ENCODE measurements around the gene GRID1.
A peak's percentile ranks its signal among the peaks of the same experiment; 100 is the strongest.

The GRID1 gene

DNA sequence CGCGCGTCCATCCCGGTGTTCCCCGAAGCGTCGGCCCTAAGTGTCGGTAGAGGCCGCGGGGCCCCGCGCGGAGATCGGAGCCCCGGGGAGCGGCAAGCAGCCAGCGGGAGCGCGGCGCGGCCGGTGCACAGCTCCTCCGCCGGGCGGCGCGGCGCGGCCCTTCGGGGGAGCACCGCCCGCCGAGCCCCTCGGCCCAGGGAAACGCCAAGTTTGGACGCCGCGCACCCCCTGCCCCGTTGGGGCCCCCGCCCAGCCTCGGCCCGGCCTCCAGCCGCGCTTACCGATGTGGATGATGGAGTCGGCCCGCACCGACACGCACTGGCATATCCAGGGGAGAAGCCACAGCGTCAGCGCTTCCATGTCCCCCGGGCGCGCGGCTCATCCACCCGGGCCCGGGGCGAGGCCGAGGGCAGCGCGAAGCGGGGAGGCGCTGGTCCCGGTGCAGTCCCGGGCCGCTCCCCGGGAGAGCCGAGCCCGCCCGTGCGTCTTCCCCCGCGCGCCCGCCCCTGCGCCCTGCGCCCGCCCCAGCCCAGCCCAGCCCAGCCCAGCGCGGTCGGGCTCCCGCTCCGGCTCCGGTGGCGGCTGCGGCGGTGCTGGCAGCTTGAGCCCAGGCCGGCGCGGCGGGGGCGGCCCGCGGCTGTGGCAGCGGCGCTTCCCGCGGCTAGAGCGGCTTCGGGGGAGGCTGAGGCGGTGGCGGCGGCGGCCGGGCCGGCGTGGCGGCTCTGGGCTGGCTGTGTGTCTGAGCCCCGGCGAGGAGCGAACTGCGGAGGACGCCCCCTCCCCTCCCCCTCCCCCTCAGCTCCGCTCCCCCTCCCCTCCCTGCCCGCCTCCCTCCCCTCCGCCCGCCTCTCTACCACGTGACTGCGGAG is at the start of gene GRID1:
TSS of gene GRID1 (minus strand) at position 763 of the 869 bp plus-strand sequence.
- peak; percentile 68 for DNase-seq (ENCODE audit: low read depth, low spot score)

GRCh38 chr10:86415583-86415982 is 49.0 kb upstream of the GRID1 start:
- no peak for DNase-seq (ENCODE audit: low read depth, low spot score)

DNA sequence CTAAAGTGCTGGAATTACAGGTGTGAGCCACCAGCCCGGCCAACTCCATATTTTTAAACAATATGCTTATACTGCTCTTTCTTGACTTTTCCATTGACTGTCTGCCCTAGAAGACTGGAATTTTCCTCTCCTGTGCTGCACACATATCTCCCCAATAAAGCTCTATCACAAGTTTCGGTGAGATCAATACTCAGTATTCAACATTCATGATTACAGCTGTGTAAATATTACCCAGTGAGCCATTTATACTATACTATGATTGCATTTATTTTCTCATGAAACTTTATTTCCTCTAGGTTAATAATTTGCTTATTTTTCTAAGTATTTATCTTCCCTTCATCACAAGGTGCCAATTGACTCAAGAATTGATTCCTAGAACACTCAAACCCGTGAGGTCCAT is 48.5 kb upstream of the GRID1 start:
- DNase-seq (ENCODE audit: low read depth, low spot score), result no peak

DNA sequence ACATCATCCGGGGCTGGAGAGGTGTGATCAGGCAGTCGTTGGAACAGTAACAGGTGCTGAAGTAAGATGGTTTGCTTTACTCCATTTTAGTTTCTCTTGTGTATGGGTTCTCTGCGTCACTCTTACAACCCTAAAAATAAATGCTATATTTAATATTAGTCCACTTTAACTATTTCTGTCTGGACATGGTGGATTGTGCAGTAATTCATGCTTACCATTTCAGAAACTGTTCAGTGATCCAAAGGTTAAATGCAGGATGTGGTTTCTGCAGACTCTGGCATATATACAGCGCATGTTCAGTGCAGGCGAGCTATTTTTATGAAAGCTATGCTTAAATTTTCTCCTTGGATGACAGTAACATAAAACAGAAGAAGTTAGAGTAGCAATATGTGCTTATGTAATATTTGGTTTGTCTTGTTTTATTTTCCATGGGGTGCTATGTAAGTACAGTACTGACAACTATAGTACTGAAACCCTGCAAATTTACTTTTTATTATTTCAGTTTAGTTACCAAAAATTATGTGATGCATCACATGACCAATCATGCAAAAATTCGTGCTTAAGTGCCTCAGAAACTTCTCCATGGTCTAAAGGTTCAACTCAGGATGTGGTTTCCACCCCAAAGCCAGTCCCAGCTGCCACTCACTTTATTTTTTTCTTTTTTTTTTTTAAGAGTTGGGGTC is 46.6 kb upstream of the GRID1 start:
- DNase-seq (ENCODE audit: low read depth, low spot score), result no peak

DNA sequence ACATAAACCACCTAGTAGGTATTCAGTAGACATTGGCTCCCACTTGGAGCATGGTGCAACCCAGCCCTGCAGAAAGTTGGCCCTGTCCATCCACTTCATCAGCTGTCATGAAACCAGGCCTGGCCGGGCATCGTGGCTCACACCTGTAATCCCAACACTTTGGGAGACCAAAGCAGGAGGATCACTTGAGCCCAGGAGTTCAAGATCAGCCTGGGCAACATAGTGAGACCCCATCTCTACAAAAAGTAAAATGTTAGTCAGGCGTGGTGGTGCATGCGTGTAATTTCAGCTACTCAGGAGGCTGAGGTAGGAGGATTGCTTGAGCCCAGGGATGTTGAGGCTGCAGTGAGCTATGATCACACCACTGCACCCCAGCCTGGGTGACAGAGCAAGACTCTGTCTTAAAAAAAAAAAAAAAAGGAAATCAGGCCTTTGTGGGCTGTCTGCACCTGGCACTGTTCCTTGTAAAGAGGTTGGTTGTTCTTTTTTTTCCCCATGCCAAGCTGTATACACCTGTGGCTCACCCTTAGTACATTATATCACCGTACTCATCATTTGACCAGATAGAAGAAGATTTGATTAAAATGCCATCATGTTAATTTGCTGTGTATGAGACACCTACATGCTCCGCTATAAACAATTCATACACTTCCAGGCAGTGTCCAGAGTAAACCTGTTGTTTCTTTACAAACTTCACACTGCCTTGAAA is 45.4 kb upstream of the GRID1 start:
- DNase-seq (ENCODE audit: low read depth, low spot score), result no peak

GRCh38 chr10:86411281-86411841 is 44.8 kb upstream of the GRID1 start:
- DNase-seq (ENCODE audit: low read depth, low spot score), result peak; percentile 23

DNA sequence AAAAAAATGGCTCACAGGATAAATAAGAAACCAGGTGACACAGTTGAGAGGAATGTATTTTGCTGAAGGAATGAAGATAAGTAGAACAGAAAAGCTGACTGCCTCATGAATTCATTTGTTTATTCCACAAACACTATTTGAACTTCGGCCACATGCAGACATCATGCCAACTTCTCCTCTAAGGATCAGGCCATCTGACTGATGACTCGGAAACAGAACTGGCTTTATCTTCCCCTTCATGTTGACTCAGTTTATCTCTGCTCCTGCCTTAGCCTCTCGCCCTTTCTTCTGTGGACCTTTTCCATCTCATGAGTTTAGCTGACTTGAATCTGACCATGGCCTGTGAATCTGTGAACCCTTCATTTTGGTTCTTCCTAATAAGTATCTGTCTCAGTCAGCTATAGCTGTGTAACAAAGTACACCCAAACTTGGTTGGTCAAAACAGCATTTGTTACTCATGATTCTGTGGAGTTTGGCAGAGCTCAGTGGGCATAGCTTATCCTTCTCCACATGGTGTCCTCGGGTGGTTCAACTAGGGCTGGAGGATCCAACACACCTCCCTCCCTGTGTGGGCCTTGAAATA is 44.0 kb upstream of the GRID1 start:
- peak; percentile 73 for DNase-seq (ENCODE audit: low read depth, low spot score)

GRCh38 chr10:86409183-86409582 is 42.6 kb upstream of the GRID1 start:
- DNase-seq (ENCODE audit: low read depth, low spot score), result no peak

GRCh38 chr10:86403183-86403797 is 36.7 kb upstream of the GRID1 start:
- no peak for DNase-seq (ENCODE audit: low read depth, low spot score)

DNA sequence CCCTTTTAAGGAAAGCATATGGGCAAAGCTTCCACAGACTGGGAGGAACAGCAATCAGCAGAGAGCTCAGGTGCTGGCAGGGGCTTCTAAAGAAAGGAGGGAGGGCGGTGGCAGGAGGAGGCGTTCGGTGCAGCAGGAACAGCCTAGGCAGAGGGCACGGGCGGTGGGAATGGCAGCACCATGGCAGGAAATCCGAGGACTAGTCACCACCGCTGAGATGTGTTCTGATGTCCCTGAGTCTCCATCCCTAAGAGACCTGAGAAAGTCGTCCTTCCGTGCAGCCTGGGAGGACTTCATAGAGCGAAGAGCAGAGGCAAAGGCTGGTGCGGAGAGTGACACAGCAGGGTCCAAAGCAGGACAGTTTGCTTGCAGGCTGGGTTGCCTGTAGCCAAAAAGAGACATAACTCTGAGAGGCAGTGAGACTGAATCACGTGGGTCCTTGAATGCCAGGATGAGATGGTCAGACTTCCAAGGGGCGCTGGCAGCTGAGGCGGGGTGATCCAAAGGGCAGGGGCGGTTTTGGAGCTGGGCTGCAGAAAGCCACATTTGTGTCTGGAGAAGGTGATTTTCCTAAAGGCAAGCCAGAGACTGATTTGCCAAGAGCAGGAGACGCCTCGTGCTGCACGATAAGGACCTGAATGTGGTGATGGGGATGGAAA is 35.8 kb upstream of the GRID1 start:
- peak; percentile 62 for DNase-seq (ENCODE audit: low read depth, low spot score)

DNA sequence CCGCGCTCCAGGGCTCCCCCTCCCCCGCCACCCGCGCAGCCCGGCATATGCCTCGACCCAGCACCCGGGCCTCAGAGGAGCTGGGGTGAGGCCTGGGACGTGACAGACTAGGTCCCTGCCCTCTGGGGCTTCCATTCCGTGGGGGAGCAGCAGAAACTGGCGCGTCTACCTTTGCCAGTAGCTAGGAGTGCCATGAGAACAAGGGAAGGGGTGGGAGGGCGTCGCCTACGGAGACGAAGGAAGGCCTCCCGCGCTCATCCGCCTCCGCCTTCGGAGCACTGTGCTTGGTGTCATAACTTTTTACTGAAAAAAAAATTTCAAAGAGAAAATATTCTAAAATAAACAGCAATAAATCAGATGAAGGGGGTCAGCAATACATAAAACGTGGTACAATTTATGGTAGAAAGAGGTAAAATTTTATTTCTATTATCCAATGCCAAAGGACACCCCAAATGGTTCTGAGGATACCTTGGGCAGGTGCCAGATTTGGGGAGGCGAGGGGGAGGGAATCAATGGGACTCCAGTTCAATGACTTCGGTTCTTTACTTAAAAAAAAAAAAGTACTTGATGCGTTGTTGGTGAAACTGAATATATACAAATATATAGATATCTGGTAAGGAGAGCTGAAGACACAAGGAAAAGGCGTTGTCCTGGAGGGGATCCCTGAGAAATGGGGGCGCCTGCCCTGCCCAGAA is 35.1 kb upstream of the GRID1 start:
- peak; percentile 28 for DNase-seq (ENCODE audit: low read depth, low spot score)

GRCh38 chr10:86400705-86401587 is 34.4 kb upstream of the GRID1 start:
- peak; percentile 54 for DNase-seq (ENCODE audit: low read depth, low spot score)

DNA sequence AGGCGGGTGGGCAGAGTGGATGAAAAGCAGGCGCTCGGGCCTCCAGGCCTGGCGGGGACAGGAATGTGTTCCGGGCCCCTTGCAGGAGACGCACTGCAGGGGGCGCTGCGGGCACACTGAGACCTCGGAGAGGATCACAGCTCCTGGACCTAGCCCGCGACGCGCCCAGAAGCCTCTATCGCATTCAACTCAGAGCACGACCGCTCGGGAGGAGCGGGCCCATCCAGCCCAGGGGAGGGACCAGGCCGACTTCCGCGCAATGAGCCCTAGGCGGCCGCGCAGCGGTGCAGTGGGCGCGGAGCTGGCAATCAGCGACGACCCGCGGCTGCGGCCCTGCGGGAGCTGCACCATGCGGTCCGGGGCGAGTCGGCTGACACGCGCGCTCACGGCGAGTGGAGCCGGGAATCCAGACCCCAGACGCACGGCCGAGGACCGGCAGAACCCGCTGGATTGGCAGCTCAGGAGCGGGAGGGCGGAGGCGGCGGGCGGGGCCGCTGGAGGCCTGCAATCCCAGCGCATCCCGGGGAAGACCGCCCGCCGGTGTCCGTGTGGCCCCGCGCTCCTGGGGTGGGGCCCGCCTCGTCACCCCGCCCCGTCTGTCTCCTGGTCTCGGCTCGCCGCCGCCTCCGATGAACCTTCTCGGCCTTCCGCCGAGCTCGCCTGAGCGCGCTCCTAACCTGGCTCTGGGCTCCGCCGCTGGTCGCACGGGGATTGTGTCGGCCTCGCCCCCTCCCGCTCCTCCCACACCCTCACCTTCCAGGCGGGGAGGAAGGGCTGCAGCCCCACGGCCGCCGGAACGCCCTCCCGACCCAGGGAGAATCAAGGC is 33.5 kb upstream of the GRID1 start:
- peak; percentile 98 for DNase-seq (ENCODE audit: low read depth, low spot score)

GRCh38 chr10:86399514-86399878 is 32.9 kb upstream of the GRID1 start:
- no peak for DNase-seq (ENCODE audit: low read depth, low spot score)

DNA sequence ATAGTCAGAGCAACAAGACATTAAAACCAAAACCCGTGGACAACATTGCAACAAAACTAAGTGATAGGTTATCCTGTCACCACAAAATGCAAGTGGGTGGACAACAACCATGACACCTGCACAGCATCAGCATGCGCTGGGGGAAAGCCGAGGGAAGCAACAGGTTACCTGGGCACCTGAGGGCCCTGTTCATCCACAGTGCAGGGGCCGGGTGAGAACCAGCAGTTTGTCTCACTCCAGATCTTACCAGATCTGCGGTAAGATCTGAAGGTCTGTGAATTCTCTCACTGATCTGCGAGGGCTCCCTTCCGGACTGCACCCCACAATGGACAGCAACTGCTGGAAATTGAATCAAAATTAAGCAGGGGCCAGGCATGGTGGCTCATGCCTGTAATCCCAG is 30.5 kb upstream of the GRID1 start:
- no peak for DNase-seq (ENCODE audit: low read depth, low spot score)

DNA sequence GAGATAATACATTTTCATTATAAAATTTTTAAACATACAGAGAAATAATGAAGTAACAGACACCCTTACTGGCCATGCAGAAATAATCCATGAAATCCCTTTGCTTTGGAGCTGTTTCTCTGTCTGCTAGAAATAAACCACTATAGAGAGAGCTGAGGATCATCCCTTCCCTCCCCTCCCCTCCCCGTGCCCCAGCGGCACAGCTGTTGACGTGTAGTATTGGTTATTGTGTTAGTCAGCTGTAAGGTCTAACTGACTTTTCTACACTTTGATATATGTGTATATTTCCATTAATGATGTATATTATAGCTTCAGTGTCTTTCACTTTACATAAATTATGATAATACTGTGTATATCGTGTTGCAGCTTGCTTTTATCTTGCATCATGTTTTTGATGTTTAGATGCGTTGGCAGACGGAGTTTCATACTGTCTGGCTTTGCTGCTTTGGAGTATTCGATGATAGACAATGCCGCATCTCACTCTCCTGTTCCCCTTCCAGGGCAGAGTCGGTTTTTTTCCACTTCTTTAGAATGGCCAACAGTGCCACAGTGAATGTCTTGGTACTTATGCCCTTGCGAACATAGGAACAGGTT is 27.4 kb upstream of the GRID1 start:
- no peak for DNase-seq (ENCODE audit: low read depth, low spot score)

DNA sequence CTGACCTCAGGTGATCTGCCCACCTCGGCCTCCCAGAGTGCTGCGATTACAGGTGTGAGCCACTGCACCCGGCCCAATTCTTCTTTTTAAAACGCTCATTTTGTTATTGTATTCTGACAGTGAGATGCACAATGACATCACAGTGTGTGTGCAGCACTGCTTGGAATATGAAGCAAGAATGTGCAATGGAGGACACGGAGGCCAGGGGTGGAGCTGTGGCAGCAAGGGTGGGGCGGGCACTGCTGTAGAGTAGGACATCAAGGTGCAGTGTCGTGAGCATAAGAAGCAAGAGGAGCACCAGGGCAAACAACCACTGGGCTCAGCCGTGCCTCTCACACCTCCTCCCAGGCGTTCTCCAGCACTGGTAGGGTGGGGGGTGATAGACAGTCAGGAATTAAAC is 26.8 kb upstream of the GRID1 start:
- no peak for DNase-seq (ENCODE audit: low read depth, low spot score)

DNA sequence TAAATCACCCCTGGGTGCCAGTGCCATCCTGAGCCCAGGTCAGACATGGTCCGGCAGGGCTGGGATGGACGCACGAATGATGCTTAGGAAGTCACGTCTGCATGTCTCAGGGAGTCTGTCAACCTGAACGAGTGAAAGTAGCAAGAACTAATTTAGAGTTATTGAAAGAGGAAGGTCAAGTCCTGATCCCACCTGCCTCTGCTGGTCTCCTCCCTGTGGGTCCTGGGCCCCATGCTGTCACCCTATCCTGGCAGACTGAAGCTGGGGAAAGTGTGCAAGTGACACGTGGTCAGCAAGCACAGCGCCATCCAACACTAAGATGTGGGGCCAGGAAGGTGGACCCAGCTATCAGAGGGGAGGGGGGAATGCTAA is 26.1 kb upstream of the GRID1 start:
- DNase-seq (ENCODE audit: low read depth, low spot score), result no peak

Measured in astrocyte of the hippocampus (primary cell).